Neural progenitor cell (in vitro differentiated cells): ENCODE data around the gene TRIM47. TPM values are rescaled to one million over a fixed set of nuclear protein-coding genes. Genes with fewer than 3 reads are reported as not detected.

Source experiments
- DNase-seq: peaks from one replicate; pipeline ENCODE4 v3.0.0-alpha.2; 2016; ENCODE audit warnings: low spot score
- H2AFZ ChIP-seq: fragments of 200-600 bp; sonication (generic); replicated peaks from 2 replicates; pipeline ENCODE4 v1.6.1; 2016; ENCODE audit warnings: antibody characterized with exemption
- H3F3A ChIP-seq: fragments of 200-600 bp; sonication (generic); 2 replicates; pipeline ENCODE4 v1.6.1; 2016; ENCODE audit warnings: antibody characterized with exemption, low read depth
- H3K27ac ChIP-seq: fragments of 200-600 bp; sonication (generic); 2 replicates; pipeline ENCODE4 v1.5.1; 2016; ENCODE audit warnings: mild to moderate bottlenecking
- H3K27me3 ChIP-seq: fragments of 200-600 bp; sonication (generic); 2 replicates; pipeline ENCODE4 v1.6.1; 2016; ENCODE audit warnings: mild to moderate bottlenecking, moderate library complexity
- H3K36me3 ChIP-seq: fragments of 200-600 bp; sonication (generic); 2 replicates; pipeline ENCODE4 v1.5.1; 2016
- H3K4me1 ChIP-seq: fragments of 200-600 bp; sonication (generic); 2 replicates; pipeline ENCODE4 v1.6.1; 2016; ENCODE audit warnings: mixed run types
- H3K4me2 ChIP-seq: fragments of 200-600 bp; sonication (generic); 2 replicates; pipeline ENCODE4 v1.6.1; 2016
- H3K4me3 ChIP-seq: fragments of 200-600 bp; sonication (generic); 2 replicates; pipeline ENCODE4 v1.5.1; 2016
- H3K79me2 ChIP-seq: fragments of 200-600 bp; sonication (generic); 2 replicates; pipeline ENCODE4 v1.6.1; 2016; ENCODE audit warnings: low read depth
- H3K9ac ChIP-seq: fragments of 200-600 bp; sonication (generic); 2 replicates; pipeline ENCODE4 v1.6.1; 2016
- H3K9me3 ChIP-seq: fragments of 200-600 bp; sonication (generic); 2 replicates; pipeline ENCODE4 v1.5.1; 2016; ENCODE audit warnings: low read depth
- H4K20me1 ChIP-seq: fragments of 200-600 bp; sonication (generic); 2 replicates; pipeline ENCODE4 v1.6.1; 2016; ENCODE audit warnings: low read depth
- H3K27ac Mint-ChIP-seq: 3 replicates; pipeline ENCODE4 v1.8.0; 2021; ENCODE audit warnings: mixed read lengths
- H3K27me3 Mint-ChIP-seq: 2 replicates; pipeline ENCODE4 v1.8.0; 2022; ENCODE audit warnings: low read depth, mild to moderate bottlenecking, inconsistent platforms, moderate library complexity, mixed read lengths; ENCODE audit not compliant: insufficient read depth
- H3K36me3 Mint-ChIP-seq: 3 replicates; pipeline ENCODE4 v1.8.0; 2021; ENCODE audit warnings: mixed read lengths
- H3K4me1 Mint-ChIP-seq: 3 replicates; pipeline ENCODE4 v1.8.0; 2021; ENCODE audit warnings: mixed read lengths
- H3K4me3 Mint-ChIP-seq: 3 replicates; pipeline ENCODE4 v1.8.0; 2021; ENCODE audit warnings: mild to moderate bottlenecking, moderate library complexity, mixed read lengths
- H3K9me3 Mint-ChIP-seq: 3 replicates; pipeline ENCODE4 v1.8.0; 2020; ENCODE audit warnings: mixed read lengths
- CTCF ChIP-seq: fragments of 200-600 bp; sonication (generic); IDR thresholded peaks from 2 replicates; pipeline ENCODE4 v1.5.1; 2017; ENCODE audit warnings: antibody characterized with exemption, mild to moderate bottlenecking
- EZH2 ChIP-seq: fragments of 200-600 bp; sonication (generic); IDR thresholded peaks from 2 replicates; pipeline ENCODE4 v1.6.1; 2017; ENCODE audit warnings: antibody characterized with exemption, mild to moderate bottlenecking, moderate library complexity
- EZH2phosphoT487 ChIP-seq: fragments of 200-600 bp; sonication (generic); IDR thresholded peaks from 2 replicates; pipeline ENCODE4 v1.6.1; 2017; ENCODE audit warnings: antibody characterized with exemption
- total RNA-seq: library from RNA; depleted of rRNA; stranded (reverse); fragments of >200 nt; gene quantifications from 2 replicates; pipeline ENCODE4 v1.2.3, GENCODE V29; 2015; ENCODE audit warnings: low replicate concordance

Gene TRIM47
- total RNA-seq, 1 donor from 2014 or later = 1.3 TPM

- H3K4me3 Mint-ChIP-seq = no peak within 1 kb of the TSS
- peak within 1 kb of the TSS; percentile 88 for H3K4me2 ChIP-seq
- peak within 1 kb of the TSS; percentile 72 for H3K27ac ChIP-seq
- peak within 1 kb of the TSS; percentile 84 for H2AFZ ChIP-seq
- peaks cover 4% of the 10 kb centered on the region for H3K4me1 ChIP-seq
- peaks cover 22% of the 10 kb centered on the region for H3K79me2 ChIP-seq
- peak within 1 kb of the TSS; percentile 59 for H3K9ac ChIP-seq
- no peaks in the 10 kb centered on the region for H3K27me3 ChIP-seq
- peaks cover 2% of the 10 kb centered on the region for H3K36me3 Mint-ChIP-seq
- peaks cover 6% of the 10 kb centered on the region for H4K20me1 ChIP-seq
- TF ChIP-seq CTCF = peak; percentile 68
- no peak for TF ChIP-seq EZH2
- peak within 1 kb of the TSS; percentile 81 for H3K27ac Mint-ChIP-seq
- peaks cover 7% of the 10 kb centered on the region for H3K27me3 Mint-ChIP-seq
- no peaks in the 10 kb centered on the region for H3K36me3 ChIP-seq
- DNase-seq = peak; percentile 100
- H3F3A ChIP-seq = peaks cover 16% of the 10 kb centered on the region
- H3K4me1 Mint-ChIP-seq = peaks cover 13% of the 10 kb centered on the region
- peak within 1 kb of the TSS; percentile 71 for H3K4me3 ChIP-seq
- H3K9me3 Mint-ChIP-seq = no peaks in the 10 kb centered on the region
- H3K9me3 ChIP-seq = no peaks in the 10 kb centered on the region
Measured at GRCh38 chr17:75855310-75856061, 22.9 kb downstream of the TRIM47 start, which contains the start of gene WBP2. Gene WBP2, minus strand, starts transcription at chr17:75855335. Its CDS starts 38 bp downstream, at chr17:75855297.

DNA sequence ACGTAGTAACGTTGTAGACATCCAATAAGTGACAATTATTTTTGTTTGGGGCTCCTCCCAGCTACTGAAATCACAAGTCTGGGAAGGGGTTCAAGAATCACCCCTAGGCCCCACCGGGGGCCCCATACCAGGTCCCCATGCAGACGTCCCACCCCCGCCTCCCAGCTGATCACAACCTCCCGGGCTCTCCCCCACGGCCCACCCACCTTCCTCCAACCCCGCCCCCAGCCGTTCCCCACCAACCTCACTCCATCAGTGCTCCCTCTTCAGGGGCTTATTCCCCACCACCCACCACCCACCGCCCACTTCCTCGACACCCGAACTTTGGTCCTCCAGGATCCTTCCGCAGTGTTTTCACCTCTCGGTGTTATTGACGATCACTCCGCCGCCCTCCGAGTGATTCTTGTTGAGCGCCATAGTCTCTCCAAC, 23.5 kb downstream of the TRIM47 start:
- Mint-ChIP-seq H3K4me3 (no peak overlapping the region), H3K4me1 (peaks cover 13% of the 10 kb centered on the region)

GRCh38 chr17:75854101-75854748, 24.2 kb downstream of the TRIM47 start:
- peaks cover 4% of the 10 kb centered on the region for H3K4me1 ChIP-seq
- Mint-ChIP-seq H3K27me3 (peaks cover 4% of the 10 kb centered on the region), H3K4me3 (no peak overlapping the region), H3K36me3 (peaks cover 2% of the 10 kb centered on the region), H3K9me3 (no peaks in the 10 kb centered on the region), H3K4me1 (peaks cover 13% of the 10 kb centered on the region), H3K27ac (peak overlapping the region; percentile 81)
- peaks cover 6% of the 10 kb centered on the region for H4K20me1 ChIP-seq
- H3K4me3 ChIP-seq = peak overlapping the region; percentile 71
- H3K79me2 ChIP-seq = peaks cover 22% of the 10 kb centered on the region
- no peak overlapping the region for H2AFZ ChIP-seq
- peak overlapping the region; percentile 21 for H3K9ac ChIP-seq
- DNase-seq = peak; percentile 32
- H3K27ac ChIP-seq = no peak overlapping the region
- H3K27me3 ChIP-seq = no peaks in the 10 kb centered on the region
- H3K36me3 ChIP-seq = no peaks in the 10 kb centered on the region
- no peaks in the 10 kb centered on the region for H3K9me3 ChIP-seq
- peaks cover 16% of the 10 kb centered on the region for H3F3A ChIP-seq
- TF ChIP-seq EZH2phosphoT487 = no peak
- TF ChIP-seq EZH2 = no peak
- TF ChIP-seq CTCF = no peak
- H3K4me2 ChIP-seq = peak overlapping the region; percentile 81

More for the DNA sequence above, 23.5 kb downstream of the TRIM47 start:
- Histone ChIP-seq H3K9me3 (no peaks in the 10 kb centered on the region), H3K4me3 (peak overlapping the region; percentile 71), H3K79me2 (peaks cover 22% of the 10 kb centered on the region), H3K4me2 (peak overlapping the region; percentile 81), H3K4me1 (peaks cover 4% of the 10 kb centered on the region), H2AFZ (no peak overlapping the region), H3K36me3 (no peaks in the 10 kb centered on the region), H3K27me3 (no peaks in the 10 kb centered on the region), H4K20me1 (peaks cover 6% of the 10 kb centered on the region), H3F3A (peaks cover 16% of the 10 kb centered on the region), H3K9ac (peak overlapping the region; percentile 21), H3K27ac (no peak overlapping the region)
- H3K36me3 Mint-ChIP-seq = peaks cover 2% of the 10 kb centered on the region
- DNase-seq = no peak
- peaks cover 7% of the 10 kb centered on the region for H3K27me3 Mint-ChIP-seq
- no peak overlapping the region for H3K27ac Mint-ChIP-seq
- TF ChIP-seq CTCF (no peak), EZH2phosphoT487 (no peak), EZH2 (no peak)
- no peaks in the 10 kb centered on the region for H3K9me3 Mint-ChIP-seq
